Neural cell (in vitro differentiated cells): ENCODE measurements around the gene CDCA8.

Experiments
- EP300 ChIP-seq: fragments of 450-650 bp; conservative IDR thresholded peaks from 2 replicates; pipeline ENCODE4 v1.6.1; 2014; ENCODE audit warnings: antibody characterized with exemption, mild to moderate bottlenecking, moderate library complexity; ENCODE audit not compliant: poor library complexity, severe bottlenecking
- EZH2 ChIP-seq: fragments of 200-600, 300-800 bp; shearing (Covaris generic), sonication (generic); IDR thresholded peaks from 2 replicates; pipeline ENCODE4 v1.6.1; 2014; ENCODE audit warnings: antibody characterized with exemption, low read length, borderline replicate concordance, mild to moderate bottlenecking; ENCODE audit not compliant: insufficient read depth, poor library complexity, severe bottlenecking
- MXI1 ChIP-seq: fragments of 450-650 bp; conservative IDR thresholded peaks from 2 replicates; pipeline ENCODE4 v1.6.1; 2014; ENCODE audit warnings: antibody characterized with exemption, mild to moderate bottlenecking; ENCODE audit not compliant: poor library complexity, severe bottlenecking
- POLR2AphosphoS5 ChIP-seq: IDR thresholded peaks from 2 replicates; pipeline ENCODE4 v1.6.1; 2012
- RAD21 ChIP-seq: fragments of 450-650 bp; conservative IDR thresholded peaks from 2 replicates; pipeline ENCODE4 v1.6.1; 2014; ENCODE audit warnings: antibody characterized with exemption, mild to moderate bottlenecking, moderate library complexity
- SMC3 ChIP-seq: fragments of 450-650 bp; conservative IDR thresholded peaks from 2 replicates; pipeline ENCODE4 v1.6.1; 2014; ENCODE audit warnings: antibody characterized with exemption, mild to moderate bottlenecking, moderate library complexity; ENCODE audit not compliant: poor library complexity
- TAF1 ChIP-seq: IDR thresholded peaks from 2 replicates; pipeline ENCODE4 v1.6.1; 2012; ENCODE audit warnings: low read depth
- TF ChIP-seq, protein P1 (sequence below): fragments of 450-650 bp; IDR thresholded peaks from 2 replicates; pipeline ENCODE4 v1.5.1; 2014; ENCODE audit warnings: antibody characterized with exemption, mild to moderate bottlenecking, moderate library complexity; ENCODE audit not compliant: poor library complexity, severe bottlenecking
- TF ChIP-seq, protein P2 (sequence below): IDR thresholded peaks from 2 replicates; pipeline ENCODE4 v1.6.1; 2012; ENCODE audit warnings: borderline replicate concordance

DNA sequence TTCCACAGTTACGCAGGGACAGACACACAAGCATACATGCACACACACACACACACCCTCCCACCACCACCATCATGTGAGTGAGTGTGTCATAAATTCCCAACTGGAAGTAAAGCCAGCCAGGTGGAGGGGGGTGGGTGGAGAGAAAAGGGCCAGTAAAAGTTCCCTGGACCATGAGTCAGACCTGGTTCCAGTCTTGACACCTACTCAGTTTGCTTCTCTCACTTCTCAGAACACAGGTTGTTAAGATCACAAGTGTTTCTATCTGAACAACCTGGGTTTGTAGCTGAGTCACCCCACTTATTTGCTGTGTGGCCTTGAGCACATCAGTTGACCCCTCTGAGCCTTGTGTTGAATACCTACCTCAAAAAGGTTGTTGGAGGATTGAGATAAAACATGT, 63.0 kb downstream of the CDCA8 start:
- TF ChIP-seq EZH2 = no peak
- TF ChIP-seq, protein P1, sequence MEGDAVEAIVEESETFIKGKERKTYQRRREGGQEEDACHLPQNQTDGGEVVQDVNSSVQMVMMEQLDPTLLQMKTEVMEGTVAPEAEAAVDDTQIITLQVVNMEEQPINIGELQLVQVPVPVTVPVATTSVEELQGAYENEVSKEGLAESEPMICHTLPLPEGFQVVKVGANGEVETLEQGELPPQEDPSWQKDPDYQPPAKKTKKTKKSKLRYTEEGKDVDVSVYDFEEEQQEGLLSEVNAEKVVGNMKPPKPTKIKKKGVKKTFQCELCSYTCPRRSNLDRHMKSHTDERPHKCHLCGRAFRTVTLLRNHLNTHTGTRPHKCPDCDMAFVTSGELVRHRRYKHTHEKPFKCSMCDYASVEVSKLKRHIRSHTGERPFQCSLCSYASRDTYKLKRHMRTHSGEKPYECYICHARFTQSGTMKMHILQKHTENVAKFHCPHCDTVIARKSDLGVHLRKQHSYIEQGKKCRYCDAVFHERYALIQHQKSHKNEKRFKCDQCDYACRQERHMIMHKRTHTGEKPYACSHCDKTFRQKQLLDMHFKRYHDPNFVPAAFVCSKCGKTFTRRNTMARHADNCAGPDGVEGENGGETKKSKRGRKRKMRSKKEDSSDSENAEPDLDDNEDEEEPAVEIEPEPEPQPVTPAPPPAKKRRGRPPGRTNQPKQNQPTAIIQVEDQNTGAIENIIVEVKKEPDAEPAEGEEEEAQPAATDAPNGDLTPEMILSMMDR = no peak
- TF ChIP-seq EP300 = no peak
- no peak for TF ChIP-seq RAD21
- TF ChIP-seq, protein P2, sequence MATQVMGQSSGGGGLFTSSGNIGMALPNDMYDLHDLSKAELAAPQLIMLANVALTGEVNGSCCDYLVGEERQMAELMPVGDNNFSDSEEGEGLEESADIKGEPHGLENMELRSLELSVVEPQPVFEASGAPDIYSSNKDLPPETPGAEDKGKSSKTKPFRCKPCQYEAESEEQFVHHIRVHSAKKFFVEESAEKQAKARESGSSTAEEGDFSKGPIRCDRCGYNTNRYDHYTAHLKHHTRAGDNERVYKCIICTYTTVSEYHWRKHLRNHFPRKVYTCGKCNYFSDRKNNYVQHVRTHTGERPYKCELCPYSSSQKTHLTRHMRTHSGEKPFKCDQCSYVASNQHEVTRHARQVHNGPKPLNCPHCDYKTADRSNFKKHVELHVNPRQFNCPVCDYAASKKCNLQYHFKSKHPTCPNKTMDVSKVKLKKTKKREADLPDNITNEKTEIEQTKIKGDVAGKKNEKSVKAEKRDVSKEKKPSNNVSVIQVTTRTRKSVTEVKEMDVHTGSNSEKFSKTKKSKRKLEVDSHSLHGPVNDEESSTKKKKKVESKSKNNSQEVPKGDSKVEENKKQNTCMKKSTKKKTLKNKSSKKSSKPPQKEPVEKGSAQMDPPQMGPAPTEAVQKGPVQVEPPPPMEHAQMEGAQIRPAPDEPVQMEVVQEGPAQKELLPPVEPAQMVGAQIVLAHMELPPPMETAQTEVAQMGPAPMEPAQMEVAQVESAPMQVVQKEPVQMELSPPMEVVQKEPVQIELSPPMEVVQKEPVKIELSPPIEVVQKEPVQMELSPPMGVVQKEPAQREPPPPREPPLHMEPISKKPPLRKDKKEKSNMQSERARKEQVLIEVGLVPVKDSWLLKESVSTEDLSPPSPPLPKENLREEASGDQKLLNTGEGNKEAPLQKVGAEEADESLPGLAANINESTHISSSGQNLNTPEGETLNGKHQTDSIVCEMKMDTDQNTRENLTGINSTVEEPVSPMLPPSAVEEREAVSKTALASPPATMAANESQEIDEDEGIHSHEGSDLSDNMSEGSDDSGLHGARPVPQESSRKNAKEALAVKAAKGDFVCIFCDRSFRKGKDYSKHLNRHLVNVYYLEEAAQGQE = no peak
- no peak for TF ChIP-seq TAF1
- TF ChIP-seq MXI1 = no peak
- TF ChIP-seq POLR2AphosphoS5 = no peak
- no peak for TF ChIP-seq SMC3
